AG04450 (cell line): Measurements from ENCODE around the gene MAP7. TPM values are rescaled to one million over a fixed set of nuclear protein-coding genes. Genes with fewer than 3 reads are reported as not detected.

Source experiments
- CTCF ChIA-PET: fragments of 300-600, 350-600 bp; formaldehyde crosslinking; extraction: SDS; loops from one replicate; lab custom pipeline; 2022; ENCODE audit warnings: antibody characterized with exemption, inconsistent platforms; lab: Charles Lee
- POLR2A ChIA-PET: fragments of 350-600 bp; formaldehyde crosslinking; extraction: SDS; loops from one replicate; lab custom pipeline; 2021; ENCODE audit warnings: antibody characterized with exemption, inconsistent platforms; lab: Yijun Ruan, JAX
- DNase-seq: peaks from one replicate; pipeline ENCODE4 v3.0.0-alpha.2; 2011; ENCODE audit warnings: low read depth, low spot score
- H3K27ac ChIP-seq: one replicate; pipeline ENCODE4 v1.5.1; 2012; ENCODE audit warnings: low read depth, low read length, control low read depth
- H3K27me3 ChIP-seq: one replicate; pipeline ENCODE4 v1.6.0; 2012; ENCODE audit warnings: low read length; ENCODE audit not compliant: control insufficient read depth, insufficient read depth
- H3K4me3 ChIP-seq: 2 replicates; pipeline ENCODE4 v1.5.1; 2011; ENCODE audit warnings: mild to moderate bottlenecking, low read depth, low read length, control low read depth
- H3K9me3 ChIP-seq: 2 replicates; pipeline ENCODE4 v1.5.1; 2012; ENCODE audit warnings: low read length; ENCODE audit not compliant: control insufficient read depth, insufficient read depth
- polyA plus RNA-seq: library from polyadenylated mRNA; depleted of rRNA; stranded (reverse); fragments of >200 nt; gene quantifications from 2 replicates; pipeline ENCODE4 v1.2.3, GENCODE V29; 2011
- TF ChIP-seq, protein P1 (sequence below): IDR thresholded peaks from 2 replicates; pipeline ENCODE4 v1.5.1; 2011; ENCODE audit warnings: low read depth, low read length, control low read depth, inconsistent platforms

MAP7 gene
- polyA plus RNA-seq, 1 experiment = 0.30 TPM

DNA sequence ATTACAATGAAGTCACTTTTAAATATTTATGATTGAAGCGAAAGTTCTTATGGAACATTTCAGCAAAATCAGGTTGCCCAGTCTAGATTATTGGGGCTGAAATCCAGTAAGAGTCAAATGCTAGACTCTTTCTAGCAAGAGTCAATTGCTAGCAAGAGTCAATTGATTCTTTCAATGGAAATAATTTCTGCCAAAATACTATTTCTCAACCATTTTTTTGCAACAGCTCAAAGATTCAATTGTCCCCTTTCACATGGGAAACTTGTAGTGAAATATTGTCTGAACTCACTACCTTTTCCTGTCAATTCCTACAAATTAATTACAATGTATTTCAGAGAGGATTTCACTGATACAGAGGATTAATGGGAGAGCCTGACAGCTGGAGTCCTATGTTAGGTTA, 78.3 kb downstream of the MAP7 start:
- POLR2A ChIA-PET = no interaction called here
- CTCF ChIA-PET = no interaction called here
- no peak for DNase-seq
- Histone ChIP-seq H3K27ac (no peak overlapping the region), H3K9me3 (no peaks in the 10 kb centered on the region), H3K27me3 (peaks cover 4% of the 10 kb centered on the region), H3K4me3 (no peak overlapping the region)
- TF ChIP-seq, protein P1, sequence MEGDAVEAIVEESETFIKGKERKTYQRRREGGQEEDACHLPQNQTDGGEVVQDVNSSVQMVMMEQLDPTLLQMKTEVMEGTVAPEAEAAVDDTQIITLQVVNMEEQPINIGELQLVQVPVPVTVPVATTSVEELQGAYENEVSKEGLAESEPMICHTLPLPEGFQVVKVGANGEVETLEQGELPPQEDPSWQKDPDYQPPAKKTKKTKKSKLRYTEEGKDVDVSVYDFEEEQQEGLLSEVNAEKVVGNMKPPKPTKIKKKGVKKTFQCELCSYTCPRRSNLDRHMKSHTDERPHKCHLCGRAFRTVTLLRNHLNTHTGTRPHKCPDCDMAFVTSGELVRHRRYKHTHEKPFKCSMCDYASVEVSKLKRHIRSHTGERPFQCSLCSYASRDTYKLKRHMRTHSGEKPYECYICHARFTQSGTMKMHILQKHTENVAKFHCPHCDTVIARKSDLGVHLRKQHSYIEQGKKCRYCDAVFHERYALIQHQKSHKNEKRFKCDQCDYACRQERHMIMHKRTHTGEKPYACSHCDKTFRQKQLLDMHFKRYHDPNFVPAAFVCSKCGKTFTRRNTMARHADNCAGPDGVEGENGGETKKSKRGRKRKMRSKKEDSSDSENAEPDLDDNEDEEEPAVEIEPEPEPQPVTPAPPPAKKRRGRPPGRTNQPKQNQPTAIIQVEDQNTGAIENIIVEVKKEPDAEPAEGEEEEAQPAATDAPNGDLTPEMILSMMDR = no peak

DNA sequence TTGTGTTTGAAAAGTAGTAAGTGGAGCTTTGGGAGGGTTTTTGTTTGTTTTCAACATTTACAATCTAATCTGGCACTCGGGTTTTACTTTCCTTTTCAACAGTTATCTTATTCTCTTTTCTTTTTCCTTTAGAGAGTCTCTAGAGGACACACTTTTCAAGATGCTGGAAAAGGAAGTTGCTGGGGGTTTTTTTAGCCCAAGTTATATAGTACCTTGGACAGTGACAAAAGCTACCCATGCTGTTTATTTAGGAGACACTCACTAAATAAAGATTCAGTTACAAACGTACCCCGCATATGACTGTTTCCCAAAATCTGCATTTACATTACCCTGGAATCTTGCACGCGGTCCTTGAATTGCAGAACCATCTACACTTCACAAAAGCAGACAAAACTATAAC, 78.8 kb downstream of the MAP7 start:
- DNase-seq = no peak
- ChIA-PET POLR2A (no interaction called here), CTCF (no interaction called here)

DNA sequence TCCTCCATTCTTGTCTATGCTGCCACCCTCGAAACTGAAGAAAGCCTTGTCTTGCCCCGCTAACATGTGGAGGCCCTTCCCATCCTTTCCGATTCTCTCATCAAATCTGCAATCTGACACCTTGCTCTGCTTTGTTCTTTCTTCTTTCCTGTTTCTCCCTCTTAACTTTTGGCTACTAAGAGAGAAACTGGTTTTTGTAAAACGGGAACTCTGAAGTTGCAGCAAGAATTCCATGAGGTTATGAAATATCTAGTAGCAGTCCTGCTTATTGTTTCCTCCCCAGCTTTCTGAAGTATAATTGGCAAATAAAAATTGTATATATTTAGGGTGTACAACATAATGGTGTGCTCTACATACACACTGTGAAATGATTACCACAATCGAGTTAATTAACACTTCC, 80.2 kb downstream of the MAP7 start:
- H3K9me3 ChIP-seq = no peaks in the 10 kb centered on the region

More for the DNA sequence above, 78.8 kb downstream of the MAP7 start:
- Histone ChIP-seq H3K9me3 (no peaks in the 10 kb centered on the region), H3K27me3 (peaks cover 7% of the 10 kb centered on the region), H3K4me3 (no peak overlapping the region), H3K27ac (no peak overlapping the region)
- TF ChIP-seq, protein P1 = no peak

DNA sequence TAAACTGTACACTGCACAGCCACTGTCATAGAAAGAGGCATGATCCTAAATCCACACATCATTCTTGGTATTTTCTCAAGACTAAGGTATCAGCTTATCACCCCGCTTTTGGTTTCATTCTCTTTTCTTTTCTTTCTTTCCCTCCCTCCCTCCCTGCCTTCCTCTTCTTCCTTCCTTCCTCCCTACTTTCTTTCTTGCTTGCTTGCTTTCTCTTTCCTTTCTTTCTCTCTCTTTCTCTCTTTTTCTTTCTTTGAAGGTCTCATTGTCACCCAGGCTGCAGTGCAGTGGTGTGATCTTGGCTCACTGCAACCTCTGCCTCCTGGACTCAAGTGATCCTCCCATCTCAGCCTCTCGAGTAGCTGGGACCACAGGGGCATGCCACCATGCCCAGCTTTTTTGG, 81.1 kb downstream of the MAP7 start:
- peaks cover 11% of the 10 kb centered on the region for H3K27me3 ChIP-seq
- CTCF ChIA-PET = no interaction called here
- no peaks in the 10 kb centered on the region for H3K9me3 ChIP-seq
- H3K4me3 ChIP-seq = no peak overlapping the region
- no peak overlapping the region for H3K27ac ChIP-seq
- no peak for DNase-seq
- POLR2A ChIA-PET = no interaction called here
- TF ChIP-seq, protein P1 = no peak

More for the DNA sequence above, 80.2 kb downstream of the MAP7 start:
- CTCF ChIA-PET = no interaction called here
- POLR2A ChIA-PET = no interaction called here
- Histone ChIP-seq H3K27ac (no peak overlapping the region), H3K27me3 (peaks cover 7% of the 10 kb centered on the region), H3K4me3 (no peak overlapping the region)
- TF ChIP-seq, protein P1 = no peak
- no peak for DNase-seq

DNA sequence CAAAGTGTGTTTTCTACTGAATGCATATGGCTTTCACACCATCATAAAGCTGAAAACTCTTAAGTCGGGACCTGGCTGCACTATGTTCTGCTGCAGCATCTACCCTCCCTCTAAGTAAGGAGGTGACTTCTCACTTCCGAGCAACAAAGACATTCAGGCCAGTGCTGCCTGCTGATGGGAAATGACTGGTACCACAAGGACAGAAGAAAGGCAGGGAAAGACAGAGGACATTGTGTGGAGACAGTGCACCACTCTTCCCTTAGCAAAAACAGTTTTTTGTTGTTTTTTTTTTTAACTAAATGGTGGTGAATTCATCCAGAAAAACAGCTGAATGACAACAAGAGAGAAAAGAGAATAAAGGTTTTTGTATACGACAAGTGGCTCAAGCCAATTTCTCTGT, 81.5 kb downstream of the MAP7 start:
- TF ChIP-seq, protein P1 = no peak
- no peaks in the 10 kb centered on the region for H3K9me3 ChIP-seq
- POLR2A ChIA-PET = no interaction called here
- peaks cover 11% of the 10 kb centered on the region for H3K27me3 ChIP-seq
- H3K27ac ChIP-seq = no peak overlapping the region
- H3K4me3 ChIP-seq = no peak overlapping the region
- DNase-seq = no peak
- CTCF ChIA-PET = no interaction called here
